22Rv1 (cell line): ENCODE measurements around the gene C19orf33.

ENCODE experiments used
- ZFX ChIP-seq: fragments of 450-650 bp; IDR thresholded peaks from 2 replicates; pipeline ENCODE4 v1.6.1; 2017; ENCODE audit warnings: antibody characterized with exemption, borderline replicate concordance
- TF ChIP-seq, protein P1 (sequence below): fragments of 450-650 bp; IDR thresholded peaks from 2 replicates; pipeline ENCODE4 v1.5.1; 2017; ENCODE audit warnings: mild to moderate bottlenecking

DNA sequence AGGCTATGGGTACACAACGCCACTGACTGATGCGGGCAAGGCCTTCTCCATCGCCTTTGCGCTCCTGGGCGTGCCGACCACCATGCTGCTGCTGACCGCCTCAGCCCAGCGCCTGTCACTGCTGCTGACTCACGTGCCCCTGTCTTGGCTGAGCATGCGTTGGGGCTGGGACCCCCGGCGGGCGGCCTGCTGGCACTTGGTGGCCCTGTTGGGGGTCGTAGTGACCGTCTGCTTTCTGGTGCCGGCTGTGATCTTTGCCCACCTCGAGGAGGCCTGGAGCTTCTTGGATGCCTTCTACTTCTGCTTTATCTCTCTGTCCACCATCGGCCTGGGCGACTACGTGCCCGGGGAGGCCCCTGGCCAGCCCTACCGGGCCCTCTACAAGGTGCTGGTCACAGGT lies 22.5 kb downstream of the C19orf33 start:
- TF ChIP-seq, protein P1, sequence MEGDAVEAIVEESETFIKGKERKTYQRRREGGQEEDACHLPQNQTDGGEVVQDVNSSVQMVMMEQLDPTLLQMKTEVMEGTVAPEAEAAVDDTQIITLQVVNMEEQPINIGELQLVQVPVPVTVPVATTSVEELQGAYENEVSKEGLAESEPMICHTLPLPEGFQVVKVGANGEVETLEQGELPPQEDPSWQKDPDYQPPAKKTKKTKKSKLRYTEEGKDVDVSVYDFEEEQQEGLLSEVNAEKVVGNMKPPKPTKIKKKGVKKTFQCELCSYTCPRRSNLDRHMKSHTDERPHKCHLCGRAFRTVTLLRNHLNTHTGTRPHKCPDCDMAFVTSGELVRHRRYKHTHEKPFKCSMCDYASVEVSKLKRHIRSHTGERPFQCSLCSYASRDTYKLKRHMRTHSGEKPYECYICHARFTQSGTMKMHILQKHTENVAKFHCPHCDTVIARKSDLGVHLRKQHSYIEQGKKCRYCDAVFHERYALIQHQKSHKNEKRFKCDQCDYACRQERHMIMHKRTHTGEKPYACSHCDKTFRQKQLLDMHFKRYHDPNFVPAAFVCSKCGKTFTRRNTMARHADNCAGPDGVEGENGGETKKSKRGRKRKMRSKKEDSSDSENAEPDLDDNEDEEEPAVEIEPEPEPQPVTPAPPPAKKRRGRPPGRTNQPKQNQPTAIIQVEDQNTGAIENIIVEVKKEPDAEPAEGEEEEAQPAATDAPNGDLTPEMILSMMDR, result no peak
- no peak for TF ChIP-seq ZFX
